Measurements from ENCODE around the gene MSANTD3. TPM values are rescaled to one million over a fixed set of nuclear protein-coding genes. Genes with fewer than 3 reads are reported as not detected.

Gene MSANTD3
- total and polyA plus RNA-seq, 3 donors from 2014 or later, result 11.5 to 24.9 (median 16.9) TPM

GRCh38 chr9:100466829-100467221 is 39.9 kb downstream of the MSANTD3 start:
- Histone ChIP-seq H3K27me3 (no peaks in the 10 kb centered on the region), H3K9me3 (no peaks in the 10 kb centered on the region)
- WGBS, 2 donors, result 81 to 83% methylated on average over 1 of the region's 1 CpG

GRCh38 chr9:100468041-100468440 is 41.1 kb downstream of the MSANTD3 start:
- intact Hi-C loops (cut with DNase I; ENCODE audit: low total_unique reads), result no loop called here
- TF ChIP-seq POLR2A (IDR thresholded peaks at IDR 0.05), result no peak
- no peak for TF ChIP-seq CTCF (IDR thresholded peaks at IDR 0.05)
- no peaks in the 10 kb centered on the region for H3K4me1 ChIP-seq
- H3K27me3 ChIP-seq, result no peaks in the 10 kb centered on the region
- no peaks in the 10 kb centered on the region for H3K36me3 ChIP-seq (ENCODE audit: low read depth, missing control alignments)
- DNase-seq, result no peak
- H3K9me3 ChIP-seq, result no peaks in the 10 kb centered on the region
- H3K27ac ChIP-seq, result no peak overlapping the region
- WGBS, 2 donors, result 97 to 99% methylated on average over 6 of the region's 6 CpGs
- H3K4me3 ChIP-seq, result no peak overlapping the region

More at GRCh38 chr9:100466829-100467221, 39.9 kb downstream of the MSANTD3 start:
- Histone ChIP-seq H3K36me3 (ENCODE audit: low read depth, missing control alignments) (no peaks in the 10 kb centered on the region), H3K4me3 (no peak overlapping the region), H3K4me1 (no peaks in the 10 kb centered on the region), H3K27ac (no peak overlapping the region)
- no peak for DNase-seq
- no peak for TF ChIP-seq POLR2A (IDR thresholded peaks at IDR 0.05)
- TF ChIP-seq CTCF (IDR thresholded peaks at IDR 0.05), result no peak
- intact Hi-C loops (cut with DNase I; ENCODE audit: low total_unique reads), result no loop called here

DNA sequence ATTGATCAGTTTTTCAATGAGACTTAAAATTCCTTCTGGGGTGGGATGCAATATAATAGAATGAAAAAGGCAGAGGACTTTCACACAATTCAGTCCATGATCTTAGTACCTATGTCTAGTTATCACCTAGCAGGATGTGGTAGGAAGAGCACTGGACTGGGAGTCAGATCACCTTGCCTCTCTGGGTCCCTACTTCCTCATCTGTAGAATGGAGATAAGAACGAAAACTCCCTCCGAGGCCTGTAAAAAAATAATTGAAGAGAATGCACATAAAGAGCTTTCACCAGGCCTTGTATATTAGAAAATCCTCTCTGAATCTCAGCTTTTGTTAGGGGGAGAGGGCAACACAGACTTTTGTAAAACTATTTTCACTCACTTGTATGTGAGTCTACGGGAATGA is 45.3 kb downstream of the MSANTD3 start:
- peak overlapping the region in 1 of 2 donors; percentile 44 for H3K4me3 ChIP-seq
- H3K27ac ChIP-seq, result no peak overlapping the region
- TF ChIP-seq CTCF (IDR thresholded peaks at IDR 0.05), result no peak
- no peak for TF ChIP-seq POLR2A (IDR thresholded peaks at IDR 0.05)
- intact Hi-C loops (cut with DNase I; ENCODE audit: low total_unique reads), result no loop called here
- no peaks in the 10 kb centered on the region for H3K27me3 ChIP-seq
- DNase-seq, result no peak
- 48 to 64% methylated on average over 3 of the region's 3 CpGs for WGBS, 2 donors
- no peaks in the 10 kb centered on the region for H3K36me3 ChIP-seq (ENCODE audit: low read depth, missing control alignments)
- no peaks in the 10 kb centered on the region for H3K9me3 ChIP-seq
- H3K4me1 ChIP-seq, result no peaks in the 10 kb centered on the region

DNA sequence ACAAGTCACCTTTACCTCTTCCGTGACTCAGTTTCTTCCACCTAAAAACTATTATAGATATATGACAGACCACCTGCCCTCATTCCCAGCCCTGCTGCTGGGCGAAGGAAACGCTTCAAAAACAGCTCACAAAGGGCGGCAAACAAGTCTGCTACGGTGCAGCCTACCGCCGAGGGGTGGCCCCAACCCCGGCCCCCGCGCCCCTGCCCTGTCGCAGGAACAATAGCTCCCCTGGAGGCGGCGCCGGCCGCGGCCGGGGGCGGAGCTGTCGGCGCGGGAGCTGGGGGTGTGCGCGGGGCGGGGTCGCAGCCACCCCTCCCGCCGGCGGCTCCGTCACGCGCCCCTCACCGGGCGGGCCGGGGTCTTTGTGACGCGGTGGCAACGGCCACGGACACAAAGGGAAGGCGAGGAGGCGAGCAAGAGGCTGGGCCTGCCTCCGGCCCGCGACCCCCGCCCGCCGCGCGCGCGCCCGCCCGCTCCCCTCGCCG is 45.9 kb downstream of the MSANTD3 start, which contains the start of gene TMEFF1:
Gene TMEFF1, plus strand, starts transcription at position 362 of the 488 bp plus-strand sequence. CDS start 396 bp downstream, outside the sequence.
- TF ChIP-seq POLR2A (IDR thresholded peaks at IDR 0.05), result no peak
- no peak for TF ChIP-seq CTCF (IDR thresholded peaks at IDR 0.05)
- H3K27me3 ChIP-seq, result no peaks in the 10 kb centered on the region
- H3K36me3 ChIP-seq (ENCODE audit: low read depth, missing control alignments), result no peaks in the 10 kb centered on the region
- H3K27ac ChIP-seq, result peak within 1 kb of the TSS; percentile 39 to 56
- 6 to 43% methylated on average over 2 to 12 of the region's 54 CpGs for WGBS, 2 donors
- H3K9me3 ChIP-seq, result no peaks in the 10 kb centered on the region
- H3K4me3 ChIP-seq, result peak within 1 kb of the TSS; percentile 60 to 70
- no peaks in the 10 kb centered on the region for H3K4me1 ChIP-seq
- peak; percentile 36 for DNase-seq
- intact Hi-C loops (cut with DNase I; ENCODE audit: low total_unique reads), result no loop called here
